HCT116 (cell line): Measurements from ENCODE around the gene FCRL6. TPM values are rescaled to one million over a fixed set of nuclear protein-coding genes. Genes with fewer than 3 reads are reported as not detected.

Source experiments
- ATAC-seq: fragments of 200-7000 bp; cut with Tn5 transposase; 2 replicates; pipeline ENCODE4 v1.9.1; 2020; ENCODE audit warnings: mild to moderate bottlenecking, moderate library complexity
- BruUV-seq: library from RNA; stranded (reverse); fragments of 400-500 nt; replicated peaks from 2 replicates; lab custom pipeline; 2021; lab: Mats Ljungman, UMichigan
- CTCF ChIA-PET: fragments of 300-600 bp; sonication (Branson Sonifier 250); formaldehyde crosslinking; loops from one replicate; lab custom pipeline; 2021; ENCODE audit warnings: antibody characterized with exemption; lab: Charles Lee
- POLR2A ChIA-PET: fragments of 300-600, 350-600 bp; sonication (Branson Sonifier 250); formaldehyde crosslinking; loops from one replicate; lab custom pipeline; 2021; ENCODE audit warnings: antibody characterized with exemption; lab: Charles Lee
- RAD21 ChIA-PET, 2 experiments: fragments of 300-600 bp; sonication (Branson Sonifier 250); formaldehyde crosslinking; loops; one replicate each; lab custom pipeline; 2023; ENCODE audit warnings: low total read pairs in 2 of 2; ENCODE audit not compliant: uncharacterized antibody in 2 of 2, unreplicated experiment in 2 of 2, low non-redundant PET in 1 of 2; lab: Charles Lee
- DNase-seq: peaks from one replicate; pipeline ENCODE4 v3.0.0-alpha.2; 2010; ENCODE audit warnings: low read depth, low spot score
- H2AFZ ChIP-seq: fragments of 200-600 bp; shearing (Covaris generic), sonication (generic); 2 replicates; pipeline ENCODE4 v1.6.1; 2017; ENCODE audit warnings: low read depth, mixed run types, mixed read lengths, antibody characterized with exemption, low read length; ENCODE audit not compliant: poor library complexity, severe bottlenecking
- H3K27ac ChIP-seq: 2 replicates; pipeline ENCODE4 v1.5.1; 2012; ENCODE audit warnings: low read depth, low read length
- H3K27me3 ChIP-seq: fragments of 200-600 bp; sonication (generic); 2 replicates; pipeline ENCODE4 v1.6.1; 2016; ENCODE audit warnings: mixed run types, low read length, mixed read lengths; ENCODE audit not compliant: insufficient read depth
- H3K36me3 ChIP-seq, 2 experiments: fragments of 200-500 bp in 1 of 2; fragments of 200-600 bp in 1 of 2; sonication (Bioruptor generic) in 1 of 2; sonication (generic) in 1 of 2; 2 replicates each; pipeline versions ENCODE4 v1.5.1 to v1.6.1; 2014 to 2016; ENCODE audit warnings: low read length in 2 of 2, inconsistent platforms in 1 of 2, mixed read lengths in 1 of 2, mixed run types in 1 of 2; ENCODE audit not compliant: insufficient read depth in 2 of 2, control insufficient read depth in 1 of 2
- H3K4me1 ChIP-seq, 2 experiments: fragments of 200-600 bp in 1 of 2; sonication (generic) in 1 of 2; 2 replicates each; pipeline versions ENCODE4 v1.5.1 to v1.6.1; 2012 to 2017; ENCODE audit warnings: low read length in 2 of 2, inconsistent platforms in 1 of 2, mild to moderate bottlenecking in 1 of 2, mixed read lengths in 1 of 2, mixed run types in 1 of 2, moderate library complexity in 1 of 2; ENCODE audit not compliant: insufficient read depth in 2 of 2, control insufficient read depth in 1 of 2
- H3K4me2 ChIP-seq: fragments of 200-600 bp; sonication (generic); 2 replicates; pipeline ENCODE4 v1.6.1; 2017; ENCODE audit warnings: mixed run types, low read length, mixed read lengths
- H3K4me3 ChIP-seq, 2 experiments: fragments of 200-600 bp in 1 of 2; sonication (generic) in 1 of 2; replicated peaks in 1 of 2; 2 replicates each; pipeline ENCODE4 v1.5.1; 2011 to 2016; ENCODE audit warnings: low read length in 2 of 2, control low read depth in 1 of 2, low read depth in 1 of 2, mild to moderate bottlenecking in 1 of 2, mixed read lengths in 1 of 2, mixed run types in 1 of 2
- H3K79me2 ChIP-seq: fragments of 200-600 bp; sonication (generic); 2 replicates; pipeline ENCODE4 v1.6.1; 2017; ENCODE audit warnings: mild to moderate bottlenecking, mixed run types, low read length, moderate library complexity, mixed read lengths; ENCODE audit not compliant: insufficient read depth
- H3K9ac ChIP-seq: fragments of 200-600 bp; sonication (generic); 2 replicates; pipeline ENCODE4 v1.6.1; 2016; ENCODE audit warnings: low read length, mixed read lengths
- H3K9me2 ChIP-seq: fragments of 200-600 bp; sonication (generic), shearing (Covaris generic); 2 replicates; pipeline ENCODE4 v1.6.1; 2017; ENCODE audit warnings: mixed run types, mild to moderate bottlenecking, moderate library complexity; ENCODE audit not compliant: insufficient read depth
- H3K9me3 ChIP-seq, 2 experiments: fragments of 200-500 bp in 1 of 2; fragments of 200-600 bp in 1 of 2; sonication (Bioruptor generic) in 1 of 2; sonication (generic) in 1 of 2; 2 replicates each; pipeline ENCODE4 v1.6.1; 2014 to 2017; ENCODE audit warnings: low read length in 2 of 2, mixed read lengths in 2 of 2, inconsistent platforms in 1 of 2, low read depth in 1 of 2, mild to moderate bottlenecking in 1 of 2, mixed run types in 1 of 2, moderate library complexity in 1 of 2; ENCODE audit not compliant: control insufficient read depth in 1 of 2, insufficient read depth in 1 of 2
- H4K20me1 ChIP-seq: fragments of 200-600 bp; sonication (generic), shearing (Covaris generic); 2 replicates; pipeline ENCODE4 v1.6.1; 2017; ENCODE audit warnings: mixed run types, mild to moderate bottlenecking, moderate library complexity; ENCODE audit not compliant: insufficient read depth
- CEBPB ChIP-seq: IDR thresholded peaks from 2 replicates; pipeline ENCODE4 v1.6.1; 2012; ENCODE audit warnings: low read depth
- EGR1 ChIP-seq: IDR thresholded peaks from 2 replicates; pipeline ENCODE4 v1.6.1; 2012; ENCODE audit warnings: low read depth
- ELF1 ChIP-seq: IDR thresholded peaks from 2 replicates; pipeline ENCODE4 v1.6.1; 2012; ENCODE audit warnings: low read depth, borderline replicate concordance
- EZH2 ChIP-seq: fragments of 200-600 bp; sonication (generic); IDR thresholded peaks from 2 replicates; pipeline ENCODE4 v1.6.1; 2017; ENCODE audit warnings: antibody characterized with exemption, mixed run types
- EZH2phosphoT487 ChIP-seq: fragments of 200-600 bp; IDR thresholded peaks from 2 replicates; pipeline ENCODE4 v1.6.1; 2018; ENCODE audit warnings: antibody characterized with exemption, borderline replicate concordance
- FOSL1 ChIP-seq: IDR thresholded peaks from 2 replicates; pipeline ENCODE4 v1.6.1; 2012; ENCODE audit warnings: low read depth
- POLR2A ChIP-seq: IDR thresholded peaks from 2 replicates; pipeline ENCODE4 v1.7.0; 2011; ENCODE audit warnings: borderline replicate concordance; ENCODE audit not compliant: insufficient read depth, insufficient read length; ENCODE audit errors: extremely low read depth
- POLR2AphosphoS5 ChIP-seq: IDR thresholded peaks from 2 replicates; pipeline ENCODE4 v1.6.1; 2011; ENCODE audit warnings: mild to moderate bottlenecking, low read depth, low read length, moderate library complexity
- RAD21 ChIP-seq: IDR thresholded peaks from 2 replicates; pipeline ENCODE4 v1.6.1; 2012; ENCODE audit warnings: low read depth, mild to moderate bottlenecking
- SIN3A ChIP-seq: IDR thresholded peaks from 2 replicates; pipeline ENCODE4 v1.6.1; 2012; ENCODE audit warnings: low read depth
- SP1 ChIP-seq: IDR thresholded peaks from 2 replicates; pipeline ENCODE4 v1.6.1; 2012; ENCODE audit warnings: low read depth
- SRF ChIP-seq: IDR thresholded peaks from 2 replicates; pipeline ENCODE4 v1.6.1; 2012; ENCODE audit warnings: low read depth
- TCF7L2 ChIP-seq: IDR thresholded peaks from 2 replicates; pipeline ENCODE4 v1.7.0; 2011; ENCODE audit warnings: borderline replicate concordance, inconsistent platforms; ENCODE audit not compliant: insufficient read depth, insufficient read length; ENCODE audit errors: extremely low read depth
- YY1 ChIP-seq: IDR thresholded peaks from 2 replicates; pipeline ENCODE4 v1.6.1; 2011; ENCODE audit warnings: low read length, low read depth, moderate library complexity, mild to moderate bottlenecking; ENCODE audit not compliant: insufficient replicate concordance; ENCODE audit errors: extremely low read depth
- ZNF274 ChIP-seq: fragments of 200-500 bp; sonication (Bioruptor generic); IDR thresholded peaks from 2 replicates; pipeline ENCODE4 v1.6.1; 2014; ENCODE audit warnings: mild to moderate bottlenecking, low read depth, low read length, inconsistent platforms
- intact Hi-C: fragments of 100-400 bp; cut with micrococcal nuclease; formaldehyde crosslinking; loops from 2 replicates; pipeline ENCODE4 v1.10.0; 2022
- total RNA-seq: library from RNA; stranded (reverse); gene quantifications from one replicate; pipeline ENCODE4 v1.2.1, GENCODE V29; 2021; ENCODE audit not compliant: unreplicated experiment
- TF ChIP-seq, protein P1 (sequence below), 3 experiments: fragments of 200-600 bp in 1 of 3; sonication (generic) in 1 of 3; IDR thresholded peaks in 2 of 3; conservative IDR thresholded peaks in 1 of 3; 2 replicates each; pipeline ENCODE4 v1.5.1; 2012 to 2017; ENCODE audit warnings: low read depth in 2 of 3, low read length in 2 of 3, antibody characterized with exemption in 1 of 3, borderline replicate concordance in 1 of 3, control low read depth in 1 of 3, mild to moderate bottlenecking in 1 of 3, mixed read lengths in 1 of 3, mixed run types in 1 of 3, moderate library complexity in 1 of 3; ENCODE audit not compliant: insufficient read depth in 1 of 3
- TF ChIP-seq, protein P2 (sequence below): IDR thresholded peaks from 2 replicates; pipeline ENCODE4 v1.6.1; 2012
- TF ChIP-seq, protein P3 (sequence below): IDR thresholded peaks from 2 replicates; pipeline ENCODE4 v1.6.1; 2012

Gene FCRL6
- total RNA-seq, 1 experiment from 2014 or later, result not detected

DNA sequence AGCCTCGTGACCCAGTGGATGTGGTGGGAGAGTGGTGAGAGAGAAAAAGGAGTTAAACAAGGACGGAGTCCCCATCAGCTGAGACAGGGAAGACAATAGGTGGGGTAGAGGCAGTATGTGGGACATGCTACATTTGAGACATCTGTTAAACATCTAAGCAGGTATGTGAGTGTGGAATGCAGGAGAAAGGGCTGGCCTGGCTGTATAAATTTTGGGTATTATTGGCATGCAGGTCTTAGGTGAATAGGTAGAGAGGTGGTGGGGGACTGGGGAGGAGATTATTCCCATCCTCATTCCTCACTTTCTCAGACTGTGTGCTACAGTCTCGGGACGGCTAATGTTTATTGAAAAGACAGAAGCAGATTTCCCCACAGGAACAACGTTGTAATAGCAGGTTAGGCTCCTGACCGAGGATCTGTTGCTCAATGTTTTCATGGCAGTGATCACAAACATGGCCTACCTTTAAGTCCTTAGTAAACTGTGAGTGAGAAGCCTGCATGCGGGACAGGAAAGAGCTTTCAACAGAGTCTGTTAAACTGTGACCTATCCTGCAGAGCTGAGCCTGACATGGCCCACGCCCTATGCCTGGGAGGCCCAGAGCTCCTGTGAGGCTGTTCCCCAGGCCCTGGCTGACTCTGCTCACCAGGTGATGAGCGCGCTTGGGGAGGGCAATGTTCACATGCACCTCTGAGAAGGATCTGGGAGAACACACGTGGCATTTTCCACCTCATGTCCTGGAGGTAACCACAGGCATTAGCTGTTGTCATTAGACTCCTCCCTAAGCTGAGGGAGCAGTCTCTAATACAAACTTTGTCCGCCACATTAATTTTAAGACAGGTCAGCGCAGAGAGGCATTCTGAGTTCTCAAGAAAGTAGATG, 43.8 kb downstream of the FCRL6 start:
- no peak for DNase-seq
- Histone ChIP-seq H3K4me1 (peaks cover 0 to 20% of the 10 kb centered on the region in 2 experiments; a peak in 2 of 4 replicates), H3K4me2 (no peak overlapping the region), H3K9me3 (no peaks in the 10 kb centered on the region), H4K20me1 (no peaks in the 10 kb centered on the region), H3K79me2 (no peaks in the 10 kb centered on the region), H3K4me3 (no peak overlapping the region), H3K9ac (no peak overlapping the region), H3K36me3 (no peaks in the 10 kb centered on the region), H3K27ac (no peak overlapping the region), H2AFZ (no peak overlapping the region), H3K27me3 (no peaks in the 10 kb centered on the region), H3K9me2 (no peaks in the 10 kb centered on the region)
- ATAC-seq, result no peak
- TF ChIP-seq, protein P1, sequence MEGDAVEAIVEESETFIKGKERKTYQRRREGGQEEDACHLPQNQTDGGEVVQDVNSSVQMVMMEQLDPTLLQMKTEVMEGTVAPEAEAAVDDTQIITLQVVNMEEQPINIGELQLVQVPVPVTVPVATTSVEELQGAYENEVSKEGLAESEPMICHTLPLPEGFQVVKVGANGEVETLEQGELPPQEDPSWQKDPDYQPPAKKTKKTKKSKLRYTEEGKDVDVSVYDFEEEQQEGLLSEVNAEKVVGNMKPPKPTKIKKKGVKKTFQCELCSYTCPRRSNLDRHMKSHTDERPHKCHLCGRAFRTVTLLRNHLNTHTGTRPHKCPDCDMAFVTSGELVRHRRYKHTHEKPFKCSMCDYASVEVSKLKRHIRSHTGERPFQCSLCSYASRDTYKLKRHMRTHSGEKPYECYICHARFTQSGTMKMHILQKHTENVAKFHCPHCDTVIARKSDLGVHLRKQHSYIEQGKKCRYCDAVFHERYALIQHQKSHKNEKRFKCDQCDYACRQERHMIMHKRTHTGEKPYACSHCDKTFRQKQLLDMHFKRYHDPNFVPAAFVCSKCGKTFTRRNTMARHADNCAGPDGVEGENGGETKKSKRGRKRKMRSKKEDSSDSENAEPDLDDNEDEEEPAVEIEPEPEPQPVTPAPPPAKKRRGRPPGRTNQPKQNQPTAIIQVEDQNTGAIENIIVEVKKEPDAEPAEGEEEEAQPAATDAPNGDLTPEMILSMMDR (IDR thresholded peaks at IDR 0.05 in 2 of 3, conservative IDR thresholded peaks at IDR 0.05 in 1 of 3; ENCODE audit: borderline replicate concordance in 1 of 3, insufficient read depth in 1 of 3, low read depth in 2 of 3, low read length in 2 of 3), result no peak
- TF ChIP-seq ELF1 (no peak), CEBPB (no peak), EZH2phosphoT487 (no peak), SIN3A (no peak), POLR2A (no peak), YY1 (no peak), TCF7L2 (no peak), SP1 (no peak), RAD21 (no peak), EZH2 (no peak), FOSL1 (no peak), EGR1 (no peak), SRF (no peak), POLR2AphosphoS5 (no peak), ZNF274 (no peak)
- TF ChIP-seq, protein P2, sequence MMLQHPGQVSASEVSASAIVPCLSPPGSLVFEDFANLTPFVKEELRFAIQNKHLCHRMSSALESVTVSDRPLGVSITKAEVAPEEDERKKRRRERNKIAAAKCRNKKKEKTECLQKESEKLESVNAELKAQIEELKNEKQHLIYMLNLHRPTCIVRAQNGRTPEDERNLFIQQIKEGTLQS, result no peak
- TF ChIP-seq, protein P3, sequence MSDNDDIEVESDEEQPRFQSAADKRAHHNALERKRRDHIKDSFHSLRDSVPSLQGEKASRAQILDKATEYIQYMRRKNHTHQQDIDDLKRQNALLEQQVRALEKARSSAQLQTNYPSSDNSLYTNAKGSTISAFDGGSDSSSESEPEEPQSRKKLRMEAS, result no peak
- ChIA-PET CTCF (no interaction called here), RAD21 (no interaction called here), POLR2A (interaction anchor here (1.3 kb wide), 1 partner anchor 9 kb away, joined by 3 read pairs; no protein-coding TSS in a partner anchor)
- BruUV-seq, result no TSS peak
- intact Hi-C loops, result no loop called here
